Astrocyte of the hippocampus (primary cell): ENCODE data around the gene DLG3.
"Not testable (repeated sequence)": the region's sequence is repeated elsewhere in the genome, so short reads cannot be mapped to it uniquely, and the experiment has no call there.

ENCODE experiments used
- DNase-seq: peaks from one replicate; pipeline ENCODE4 v3.0.0; 2011; ENCODE audit warnings: low read depth, low spot score

DLG3 gene

GRCh38 chrX:70476934-70477733, 32.5 kb downstream of the DLG3 start:
- DNase-seq, result peak; percentile 80

GRCh38 chrX:70477734-70478075, 33.1 kb downstream of the DLG3 start:
- DNase-seq, result no peak

GRCh38 chrX:70478526-70479245, 34.1 kb downstream of the DLG3 start:
- peak; percentile 14 for DNase-seq

- peak; percentile 48 for DNase-seq
Observed at GRCh38 chrX:70479247-70479921, 34.7 kb downstream of the DLG3 start.

- DNase-seq, result no peak
Observed at GRCh38 chrX:70479922-70480659, 35.5 kb downstream of the DLG3 start.

GRCh38 chrX:70480660-70481018, 36.0 kb downstream of the DLG3 start:
- no peak for DNase-seq

- DNase-seq, result no peak
Observed at GRCh38 chrX:70481471-70482270, 37.0 kb downstream of the DLG3 start.

GRCh38 chrX:70482300-70482699, 37.7 kb downstream of the DLG3 start:
- no peak for DNase-seq

GRCh38 chrX:70485466-70485865, 40.8 kb downstream of the DLG3 start:
- DNase-seq, result no peak

- DNase-seq, result no peak
Observed at GRCh38 chrX:70488856-70489255, 44.2 kb downstream of the DLG3 start.

- no peak for DNase-seq
Observed at GRCh38 chrX:70494441-70494840, 49.8 kb downstream of the DLG3 start.

GRCh38 chrX:70496491-70496890, 51.9 kb downstream of the DLG3 start:
- no peak for DNase-seq

- no peak for DNase-seq
Observed at GRCh38 chrX:70497026-70497425, 52.4 kb downstream of the DLG3 start.

GRCh38 chrX:70498129-70498528, 53.5 kb downstream of the DLG3 start:
- no peak for DNase-seq

- no peak for DNase-seq
Observed at GRCh38 chrX:70500826-70501225, 56.2 kb downstream of the DLG3 start.

GRCh38 chrX:70504772-70505450, 60.3 kb downstream of the DLG3 start:
- DNase-seq, result no peak

GRCh38 chrX:70505451-70505841, 60.8 kb downstream of the DLG3 start:
- DNase-seq, result no peak

GRCh38 chrX:70508296-70508911, 63.8 kb downstream of the DLG3 start:
- DNase-seq, result no peak

- DNase-seq, result no peak
Observed at GRCh38 chrX:70509078-70509477, 64.4 kb downstream of the DLG3 start.

GRCh38 chrX:70515270-70515669, 70.6 kb downstream of the DLG3 start:
- not testable (repeated sequence) for DNase-seq
